ENCODE measurements around the gene ARHGAP15. TPM values are rescaled to one million over a fixed set of nuclear protein-coding genes. Genes with fewer than 3 reads are reported as not detected.

The ARHGAP15 gene
- total RNA-seq, 1 experiment from 2014 or later: not detected

DNA sequence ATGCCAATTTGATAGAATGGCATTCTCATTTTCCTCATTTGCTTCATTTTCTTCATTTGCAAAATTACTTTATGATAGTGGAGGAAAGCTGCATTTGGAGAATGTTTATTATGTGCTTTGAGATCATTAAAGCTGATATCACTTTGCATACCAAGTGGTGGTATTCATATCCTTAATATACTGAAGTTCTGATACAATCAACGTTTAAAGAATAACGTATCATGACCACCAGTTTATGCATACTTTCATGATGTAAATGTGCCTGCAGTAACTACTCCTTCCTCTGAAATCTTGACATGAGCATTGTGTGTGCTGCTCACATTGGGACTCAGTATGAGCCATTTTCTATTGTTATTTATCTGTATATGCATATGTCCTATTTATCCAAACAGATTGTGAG, 302.1 kb downstream of the ARHGAP15 start:
- H3K4me2 ChIP-seq: no peak overlapping the region
- H4K20me1 ChIP-seq (ENCODE audit: insufficient read depth): no peaks in the 10 kb centered on the region
- ChIA-PET POLR2A (ENCODE audit: unreplicated experiment) (no interaction called here), CTCF (no interaction called here)
- no peaks in the 10 kb centered on the region for H3K79me2 ChIP-seq (ENCODE audit: low read depth)
- H2AFZ ChIP-seq: no peak overlapping the region
- no peak for TF ChIP-seq EZH2 (IDR thresholded peaks at IDR 0.05; ENCODE audit: low read depth)
- TF ChIP-seq, protein P1, sequence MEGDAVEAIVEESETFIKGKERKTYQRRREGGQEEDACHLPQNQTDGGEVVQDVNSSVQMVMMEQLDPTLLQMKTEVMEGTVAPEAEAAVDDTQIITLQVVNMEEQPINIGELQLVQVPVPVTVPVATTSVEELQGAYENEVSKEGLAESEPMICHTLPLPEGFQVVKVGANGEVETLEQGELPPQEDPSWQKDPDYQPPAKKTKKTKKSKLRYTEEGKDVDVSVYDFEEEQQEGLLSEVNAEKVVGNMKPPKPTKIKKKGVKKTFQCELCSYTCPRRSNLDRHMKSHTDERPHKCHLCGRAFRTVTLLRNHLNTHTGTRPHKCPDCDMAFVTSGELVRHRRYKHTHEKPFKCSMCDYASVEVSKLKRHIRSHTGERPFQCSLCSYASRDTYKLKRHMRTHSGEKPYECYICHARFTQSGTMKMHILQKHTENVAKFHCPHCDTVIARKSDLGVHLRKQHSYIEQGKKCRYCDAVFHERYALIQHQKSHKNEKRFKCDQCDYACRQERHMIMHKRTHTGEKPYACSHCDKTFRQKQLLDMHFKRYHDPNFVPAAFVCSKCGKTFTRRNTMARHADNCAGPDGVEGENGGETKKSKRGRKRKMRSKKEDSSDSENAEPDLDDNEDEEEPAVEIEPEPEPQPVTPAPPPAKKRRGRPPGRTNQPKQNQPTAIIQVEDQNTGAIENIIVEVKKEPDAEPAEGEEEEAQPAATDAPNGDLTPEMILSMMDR (conservative IDR thresholded peaks at IDR 0.05): no peak
- DNase-seq: no peak
- no TSS peak for BruUV-seq (replicated peaks)
- no peaks in the 10 kb centered on the region for H3F3A ChIP-seq (ENCODE audit: insufficient read depth, low read depth)
- no peaks in the 10 kb centered on the region for H3K4me1 ChIP-seq (replicated peaks; ENCODE audit: insufficient read depth)
- H3K4me3 ChIP-seq: no peak overlapping the region
- no peaks in the 10 kb centered on the region for H3K36me3 ChIP-seq (ENCODE audit: low read depth)
- intact Hi-C loops (cut with micrococcal nuclease; ENCODE audit: unreplicated experiment): no loop called here
- no peaks in the 10 kb centered on the region for H3K9me2 ChIP-seq (ENCODE audit: insufficient read depth)
- no peaks in the 10 kb centered on the region for H3K9me3 ChIP-seq (ENCODE audit: insufficient read depth, low read depth)
- no peak overlapping the region for H3K27ac ChIP-seq
- H3K27me3 ChIP-seq (ENCODE audit: insufficient read depth, low read depth): no peaks in the 10 kb centered on the region

DNA sequence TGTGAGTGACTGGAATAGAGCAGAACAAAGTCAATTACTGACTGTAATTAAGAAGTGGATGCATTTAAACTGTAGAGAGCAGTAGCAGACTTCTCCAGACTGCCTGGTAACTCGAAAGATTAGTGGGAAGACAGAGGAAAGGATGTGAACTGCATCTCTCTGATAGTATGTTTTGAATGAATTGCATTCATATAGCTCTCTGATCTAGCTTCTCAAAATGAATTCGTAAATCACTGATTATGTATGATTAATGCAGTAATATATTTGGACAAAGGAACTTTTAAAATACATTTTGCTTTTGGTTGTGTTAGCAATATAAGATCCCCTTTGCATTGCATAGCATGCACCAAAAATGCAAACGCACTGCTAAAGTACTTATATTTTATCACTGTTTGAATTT, 304.0 kb downstream of the ARHGAP15 start:
- no TSS peak for BruUV-seq (replicated peaks)
- TF ChIP-seq, protein P1 (conservative IDR thresholded peaks at IDR 0.05): no peak
- no peak for TF ChIP-seq EZH2 (IDR thresholded peaks at IDR 0.05; ENCODE audit: low read depth)
- POLR2A ChIA-PET (ENCODE audit: unreplicated experiment): no interaction called here
- Histone ChIP-seq H4K20me1 (ENCODE audit: insufficient read depth) (no peaks in the 10 kb centered on the region), H3K27me3 (ENCODE audit: insufficient read depth, low read depth) (no peaks in the 10 kb centered on the region), H3K4me3 (no peak overlapping the region), H3K27ac (no peak overlapping the region), H3F3A (ENCODE audit: insufficient read depth, low read depth) (no peaks in the 10 kb centered on the region), H3K36me3 (ENCODE audit: low read depth) (no peaks in the 10 kb centered on the region), H3K9me2 (ENCODE audit: insufficient read depth) (no peaks in the 10 kb centered on the region), H3K4me2 (no peak overlapping the region), H2AFZ (no peak overlapping the region), H3K79me2 (ENCODE audit: low read depth) (no peaks in the 10 kb centered on the region), H3K9me3 (ENCODE audit: insufficient read depth, low read depth) (no peaks in the 10 kb centered on the region), H3K4me1 (replicated peaks; ENCODE audit: insufficient read depth) (no peaks in the 10 kb centered on the region)
- DNase-seq: no peak
- CTCF ChIA-PET: no interaction called here
- intact Hi-C loops (cut with micrococcal nuclease; ENCODE audit: unreplicated experiment): no loop called here

DNA sequence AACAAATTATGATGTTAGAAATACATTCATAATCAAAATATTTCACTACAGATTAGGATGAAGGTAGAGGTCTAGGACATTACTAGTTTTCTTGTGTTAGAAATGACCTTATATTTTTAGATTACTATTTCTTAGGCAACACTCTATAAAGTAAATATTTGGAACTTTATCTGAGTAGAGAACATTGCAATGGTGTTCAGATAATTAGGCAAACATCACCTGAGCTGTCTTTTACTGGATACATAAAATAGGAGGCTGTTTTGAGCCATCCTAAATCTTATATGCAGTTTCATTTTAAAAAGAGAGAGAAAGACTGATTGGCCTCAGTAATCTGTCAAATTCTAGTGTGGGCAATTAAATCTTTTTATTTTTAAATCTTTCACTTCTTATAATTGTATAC, 304.6 kb downstream of the ARHGAP15 start:
- Histone ChIP-seq H3K9me2 (ENCODE audit: insufficient read depth) (no peaks in the 10 kb centered on the region), H3K4me3 (no peak overlapping the region), H3K36me3 (ENCODE audit: low read depth) (no peaks in the 10 kb centered on the region), H3K79me2 (ENCODE audit: low read depth) (no peaks in the 10 kb centered on the region), H2AFZ (no peak overlapping the region), H3K4me1 (replicated peaks; ENCODE audit: insufficient read depth) (no peaks in the 10 kb centered on the region), H3K27me3 (ENCODE audit: insufficient read depth, low read depth) (no peaks in the 10 kb centered on the region), H4K20me1 (ENCODE audit: insufficient read depth) (no peaks in the 10 kb centered on the region), H3F3A (ENCODE audit: insufficient read depth, low read depth) (no peaks in the 10 kb centered on the region), H3K4me2 (no peak overlapping the region), H3K27ac (no peak overlapping the region), H3K9me3 (ENCODE audit: insufficient read depth, low read depth) (no peaks in the 10 kb centered on the region)
- ChIA-PET CTCF (no interaction called here), POLR2A (ENCODE audit: unreplicated experiment) (no interaction called here)
- no peak for DNase-seq
- intact Hi-C loops (cut with micrococcal nuclease; ENCODE audit: unreplicated experiment): no loop called here
- BruUV-seq (replicated peaks): no TSS peak
- no peak for TF ChIP-seq EZH2 (IDR thresholded peaks at IDR 0.05; ENCODE audit: low read depth)
- TF ChIP-seq, protein P1 (conservative IDR thresholded peaks at IDR 0.05): no peak
